ENCODE measurements around the gene TMEM219. TPM values are rescaled to one million over a fixed set of nuclear protein-coding genes. Genes with fewer than 3 reads are reported as not detected.

TMEM219 gene
- total and polyA plus RNA-seq, 10 of the 15 experiments (the other 5 are each of a cell fraction or from before 2014, with no cell fraction given), result 33.6 to 74.6 (median 56.5) TPM

- Histone ChIP-seq H3K27me3 (replicated peaks in 1 of 2; ENCODE audit: control insufficient read depth in 2 of 2, insufficient read depth in 2 of 2, low read length in 1 of 2) (no peaks in the 10 kb centered on the region), H3K4me2 (ENCODE audit: control insufficient read depth, insufficient read depth) (no peak overlapping the region), H3K36me3 (ENCODE audit: control insufficient read depth in 2 of 2, insufficient read depth in 2 of 2, low read length in 1 of 2) (peaks cover 20 to 26% of the 10 kb centered on the region in 2 experiments), H2AFZ (ENCODE audit: control insufficient read depth, low read depth, low read length) (no peak overlapping the region), H3K9me3 (replicated peaks; ENCODE audit: control insufficient read depth, insufficient read depth, low read length) (no peaks in the 10 kb centered on the region; the same call in 2 of the 3 replicates), H4K20me1 (ENCODE audit: control insufficient read depth, insufficient read depth) (no peaks in the 10 kb centered on the region), H3K27ac (ENCODE audit: control insufficient read depth, insufficient read depth) (no peak overlapping the region), H3K4me3 (no peak overlapping the region), H3K4me1 (ENCODE audit: control insufficient read depth, insufficient read depth, low read length) (peaks cover 9% of the 10 kb centered on the region), H3K9ac (ENCODE audit: control insufficient read depth, insufficient read depth, low read length) (no peak overlapping the region), H3K79me2 (ENCODE audit: control insufficient read depth, insufficient read depth, low read length) (peaks cover 37% of the 10 kb centered on the region)
- RAD21 ChIA-PET (ENCODE audit: unreplicated experiment), result interaction anchor here (1.2 kb wide), 1 partner anchor 288 kb away, joined by 3 read pairs; no protein-coding TSS in a partner anchor
- DNase-seq (ENCODE audit: low read depth, low spot score), result no peak
- intact Hi-C loops (cut with micrococcal nuclease; ENCODE audit: unreplicated experiment) (no loop called here), in situ Hi-C loops (cut with MboI) (no loop called here)
- ATAC-seq, result no peak
- SMC1A ChIA-PET (ENCODE audit: uncharacterized antibody, unreplicated experiment), result no interaction called here
- POLR2A ChIA-PET, result interaction anchor here (1.4 kb wide), 1 partner anchor 52 kb away, joined by 9 read pairs; the partner anchor contains the start of gene KCTD13
- no TSS peak for BruUV-seq (replicated peaks)
- FAIRE-seq, result no peak
- WGBS (ENCODE audit: insufficient coverage, insufficient replicate concordance, low lambda C conversion rate, missing lambda C conversion rate), result 98% methylated on average over 9 of the region's 9 CpGs
- CTCF ChIA-PET, result no interaction called here
- no peak for TF ChIP-seq FOXK2 (IDR thresholded peaks at IDR 0.05)
- no peak for TF ChIP-seq FOXM1 (IDR thresholded peaks at IDR 0.05; ENCODE audit: low read depth, low read length)
- no peak for TF ChIP-seq EED (IDR thresholded peaks at IDR 0.05; ENCODE audit: low read depth)
- no peak for TF ChIP-seq SKIL (IDR thresholded peaks at IDR 0.05; ENCODE audit: low read depth, poor library complexity, severe bottlenecking)
- no peak for TF ChIP-seq SUPT20H (IDR thresholded peaks at IDR 0.05; ENCODE audit: borderline replicate concordance, control insufficient read depth, low read depth, low read length)
- no peak for TF ChIP-seq ZZZ3 (IDR thresholded peaks at IDR 0.05; ENCODE audit: control insufficient read depth, insufficient read length, low read depth)
- no peak for TF ChIP-seq CTCF (IDR thresholded peaks at IDR 0.05 in 2 of 3, conservative IDR thresholded peaks at IDR 0.05 in 1 of 3; ENCODE audit: control insufficient read depth in 2 of 3, extremely low read depth in 1 of 3, insufficient read depth in 1 of 3, low read depth in 3 of 3, low read length in 3 of 3)
- TF ChIP-seq BHLHE40 (IDR thresholded peaks at IDR 0.05; ENCODE audit: borderline replicate concordance in 1 of 2, low read depth in 2 of 2, low read length in 1 of 2), result no peak
- TF ChIP-seq, protein P1, sequence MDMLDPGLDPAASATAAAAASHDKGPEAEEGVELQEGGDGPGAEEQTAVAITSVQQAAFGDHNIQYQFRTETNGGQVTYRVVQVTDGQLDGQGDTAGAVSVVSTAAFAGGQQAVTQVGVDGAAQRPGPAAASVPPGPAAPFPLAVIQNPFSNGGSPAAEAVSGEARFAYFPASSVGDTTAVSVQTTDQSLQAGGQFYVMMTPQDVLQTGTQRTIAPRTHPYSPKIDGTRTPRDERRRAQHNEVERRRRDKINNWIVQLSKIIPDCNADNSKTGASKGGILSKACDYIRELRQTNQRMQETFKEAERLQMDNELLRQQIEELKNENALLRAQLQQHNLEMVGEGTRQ (IDR thresholded peaks at IDR 0.05; ENCODE audit: borderline replicate concordance, low read depth, low read length), result no peak
- TF ChIP-seq EZH2 (IDR thresholded peaks at IDR 0.05; ENCODE audit: borderline replicate concordance, control insufficient read depth, low read depth, low read length), result no peak
- no peak for TF ChIP-seq DPF2 (IDR thresholded peaks at IDR 0.05)
- TF ChIP-seq SUZ12 (IDR thresholded peaks at IDR 0.05; ENCODE audit: unreplicated experiment), result no peak
- no peak for TF ChIP-seq RBBP5 (conservative IDR thresholded peaks at IDR 0.05)
- TF ChIP-seq RELA (IDR thresholded peaks at IDR 0.05; ENCODE audit: borderline replicate concordance, partially characterized antibody), result no peak
- no peak for TF ChIP-seq ZNF622 (IDR thresholded peaks at IDR 0.05)
- TF ChIP-seq TBL1XR1 (IDR thresholded peaks at IDR 0.05; ENCODE audit: low read depth, low read length), result no peak
- TF ChIP-seq ZBTB11 (CRISPR knock-in tag; IDR thresholded peaks at IDR 0.05), result no peak
These were observed 16.2 kb downstream of the TMEM219 start for GRCh38 chr16:29978081-29978480.

Measured in GM12878 (cell line).